ENCODE results near the gene ACOT7. TPM values are rescaled to one million over a fixed set of nuclear protein-coding genes. Genes with fewer than 3 reads are reported as not detected.

Gene ACOT7
- total and polyA plus RNA-seq, 2 experiments from 2014 or later: 167 to 169 TPM

- H3F3A ChIP-seq (replicated peaks; ENCODE audit: low read depth): 0 out of 2 replicates have a peak, but pooled peaks cover 6% of the 10 kb centered on the region
- no peak for TF ChIP-seq NANOG (IDR thresholded peaks at IDR 0.05; ENCODE audit: borderline replicate concordance)
- TF ChIP-seq REST (IDR thresholded peaks at IDR 0.05; ENCODE audit: unreplicated experiment): no peak
- TF ChIP-seq ZNF114 (CRISPR knock-in tag; IDR thresholded peaks at IDR 0.05): no peak
- no peak for TF ChIP-seq EZH2phosphoT487 (IDR thresholded peaks at IDR 0.05; ENCODE audit: unreplicated experiment)
- TF ChIP-seq ZNF331 (CRISPR knock-in tag; IDR thresholded peaks at IDR 0.05; ENCODE audit: low read depth): no peak
- no peak for TF ChIP-seq ETS1 (IDR thresholded peaks at IDR 0.05)
- no peak for TF ChIP-seq STAT1 (IDR thresholded peaks at IDR 0.05; ENCODE audit: unreplicated experiment)
- no peak for TF ChIP-seq POLR2AphosphoS5 (IDR thresholded peaks at IDR 0.05; ENCODE audit: low read depth)
- no peak for TF ChIP-seq CREB1 (CRISPR knock-in tag; IDR thresholded peaks at IDR 0.05; ENCODE audit: low read depth)
- TF ChIP-seq ZNF462 (CRISPR knock-in tag; IDR thresholded peaks at IDR 0.05): no peak
- TF ChIP-seq EZH2 (IDR thresholded peaks at IDR 0.05; ENCODE audit: low read depth, unreplicated experiment): no peak
- TF ChIP-seq JUNB (IDR thresholded peaks at IDR 0.05; ENCODE audit: unreplicated experiment): no peak
- TF ChIP-seq CTCF (conservative IDR thresholded peaks at IDR 0.05; ENCODE audit: low read depth in 2 of 2): no peak
- no peaks in the 10 kb centered on the region for H3K9me2 ChIP-seq (ENCODE audit: insufficient read depth)
- Mint-ChIP-seq H3K27me3 (ENCODE audit: insufficient read depth, low read depth, poor library complexity) (peaks cover 60% of the 10 kb centered on the region), H3K36me3 (ENCODE audit: low read depth) (no peaks in the 10 kb centered on the region), H3K4me1 (peaks cover 9% of the 10 kb centered on the region), H3K4me3 (no peak overlapping the region; the same call in 2 of the 3 replicates), H3K27ac (no peak overlapping the region), H3K9me3 (no peaks in the 10 kb centered on the region; the same call in 2 of the 3 replicates)
- H2AFZ ChIP-seq: peak overlapping the region; percentile 33; the same call in 1 of the 2 replicates
- peak overlapping the region; percentile 66 for H3K4me2 ChIP-seq
- no peak for DNase-seq (ENCODE audit: low spot score)
- H4K20me1 ChIP-seq (replicated peaks; ENCODE audit: insufficient read depth): peaks cover 8% of the 10 kb centered on the region; the same call in 1 of the 2 replicates
- peak overlapping the region; percentile 67; the same call in 1 of the 2 replicates for H3K27ac ChIP-seq (ENCODE audit: low read depth)
- H3K79me2 ChIP-seq (replicated peaks; ENCODE audit: insufficient read depth): no peaks in the 10 kb centered on the region
- peaks cover 11% of the 10 kb centered on the region for H3K4me1 ChIP-seq (ENCODE audit: insufficient read depth)
- no peaks in the 10 kb centered on the region for H3K36me3 ChIP-seq (ENCODE audit: insufficient read depth)
- 0 out of 2 replicates have a peak overlapping the region, but pooled peaks have one; percentile 21 for H3K4me3 ChIP-seq
- no peak; the same call in 2 of the 3 replicates for ATAC-seq
- H3K27me3 ChIP-seq (ENCODE audit: insufficient read depth): peaks cover 71% of the 10 kb centered on the region
These were observed 21.5 kb upstream of the ACOT7 start for GRCh38 chr1:6414881-6415626.

Data from GM23338 (cell line).